Ramos (cell line): Measurements from ENCODE around the gene SPRYD7.

Experiments used
- in situ Hi-C: fragments of 300-500 bp; cut with MboI; formaldehyde crosslinking; loops from one replicate; pipeline ENCODE4 v1.14.3; 2022; ENCODE audit warnings: low sequenced_read_pairs; ENCODE audit not compliant: unreplicated experiment

SPRYD7 gene

DNA sequence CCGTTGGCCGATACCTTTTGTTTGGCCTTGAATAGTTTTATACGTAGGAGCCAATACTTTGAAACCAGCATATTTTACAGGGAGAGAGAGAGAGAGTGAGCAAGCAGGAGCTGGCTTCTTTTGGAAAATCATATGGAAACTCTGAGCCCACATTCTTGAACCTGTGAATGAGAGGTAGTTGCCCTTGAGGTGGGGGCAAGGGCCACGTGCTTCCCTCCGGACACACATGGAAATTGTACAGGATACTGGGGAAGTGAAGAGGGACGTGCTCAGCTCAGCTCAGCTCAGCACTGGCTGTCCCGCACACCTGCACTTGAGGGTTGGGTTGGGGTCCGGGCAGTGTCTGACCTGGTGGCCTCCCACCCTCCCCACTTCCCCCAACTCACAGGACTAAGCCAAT is 68.3 kb downstream of the SPRYD7 start:
- in situ Hi-C loops: no loop called here

DNA sequence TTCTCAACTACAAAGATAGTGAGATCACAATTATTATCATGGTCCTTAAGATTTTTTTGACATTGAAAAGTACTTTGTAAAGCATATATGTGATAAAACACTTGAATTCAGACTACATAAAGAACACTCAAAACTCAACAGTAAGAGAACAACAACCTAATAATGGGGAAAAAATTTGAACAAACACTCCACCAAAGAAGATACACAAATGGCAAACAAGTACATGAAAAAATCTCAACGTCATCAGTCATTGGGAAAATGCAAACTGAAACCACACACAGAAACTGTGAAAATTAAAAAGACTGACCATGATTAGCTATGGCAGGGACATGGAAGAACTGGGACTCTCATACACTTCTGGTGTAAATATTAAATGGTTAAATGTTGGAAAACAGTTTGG is 70.9 kb downstream of the SPRYD7 start:
- in situ Hi-C loops: no loop called here

DNA sequence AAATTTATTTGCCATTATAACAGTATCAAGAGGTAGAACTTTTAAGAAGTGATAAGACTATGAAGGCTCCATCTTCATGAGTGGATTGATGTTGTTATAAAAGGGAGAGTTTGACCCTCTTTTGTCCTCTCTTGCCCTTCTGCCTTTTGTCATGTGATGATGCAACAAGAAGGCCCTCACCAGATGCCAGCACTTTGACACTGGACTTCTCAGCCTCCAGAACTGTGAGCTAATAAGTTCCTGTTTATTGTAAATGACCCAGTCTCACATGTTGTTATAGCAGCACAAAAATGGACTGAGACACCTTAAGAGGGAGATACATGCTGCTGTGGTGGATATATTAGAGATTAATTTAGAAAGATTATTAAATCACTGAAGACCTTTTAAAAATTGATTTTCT is 71.6 kb downstream of the SPRYD7 start:
- in situ Hi-C loops: no loop called here
